CD4-positive, alpha-beta T cell (primary cell): ENCODE measurements around the gene ABCA6. TPM values are rescaled to one million over a fixed set of nuclear protein-coding genes. Genes with fewer than 3 reads are reported as not detected.

Experiments
- ATAC-seq: fragments of 200-7000 bp; cut with Tn5 transposase; one replicate; pipeline ENCODE4 v1.10.0; 2022; ENCODE audit warnings: mild to moderate bottlenecking; ENCODE audit not compliant: poor library complexity
- CTCF ChIA-PET: fragments of 350-600 bp; sonication (Branson Sonifier 250); formaldehyde crosslinking; loops from one replicate; lab custom pipeline; 2021; ENCODE audit warnings: antibody characterized with exemption, inconsistent platforms; lab: Charles Lee
- POLR2A ChIA-PET: fragments of 350-600 bp; sonication (Branson Sonifier 250); formaldehyde crosslinking; loops from one replicate; lab custom pipeline; 2021; ENCODE audit warnings: antibody characterized with exemption, inconsistent platforms; lab: Charles Lee
- DNase-seq, 14 experiments: peaks; one replicate each; pipeline ENCODE4 v3.0.0-alpha.2; 2013 to 2020; ENCODE audit warnings: mixed read lengths in 2 of 14
- H3K27ac ChIP-seq, 2 donors: one replicate each; pipeline versions ENCODE4 v1.5.1 to v1.7.0; 2013; ENCODE audit warnings: low read length in 2 of 2, low read depth in 1 of 2, mild to moderate bottlenecking in 1 of 2
- H3K27me3 ChIP-seq, 2 experiments: 1 replicate in 1 of 2; 2 replicates in 1 of 2; pipeline versions ENCODE4 v1.6.1 to v1.7.0; 2013; ENCODE audit warnings: low read length in 2 of 2, control low read depth in 1 of 2, mild to moderate bottlenecking in 1 of 2, moderate library complexity in 1 of 2; ENCODE audit not compliant: insufficient read depth in 2 of 2, control insufficient read depth in 1 of 2
- H3K36me3 ChIP-seq: one replicate; pipeline ENCODE4 v1.6.1; 2013; ENCODE audit warnings: low read length, control low read depth; ENCODE audit not compliant: insufficient read depth
- H3K4me1 ChIP-seq: one replicate; pipeline ENCODE4 v1.6.1; 2013; ENCODE audit warnings: low read length, control low read depth; ENCODE audit not compliant: insufficient read depth
- H3K4me3 ChIP-seq: one replicate; pipeline ENCODE4 v1.5.1; 2013; ENCODE audit warnings: mild to moderate bottlenecking, low read length, moderate library complexity
- H3K9me3 ChIP-seq, 2 experiments: 1 replicate in 1 of 2; 2 replicates in 1 of 2; pipeline versions ENCODE4 v1.6.1 to v1.7.0; 2013; ENCODE audit warnings: low read length in 2 of 2, mild to moderate bottlenecking in 2 of 2, control low read depth in 1 of 2, moderate library complexity in 1 of 2; ENCODE audit not compliant: control insufficient read depth in 1 of 2, insufficient read depth in 1 of 2
- H3K27ac Mint-ChIP-seq: one replicate; pipeline ENCODE4 v1.8.0; 2020; ENCODE audit warnings: mixed read lengths
- H3K27me3 Mint-ChIP-seq: one replicate; pipeline ENCODE4 v1.8.0; 2021; ENCODE audit warnings: mixed read lengths
- H3K36me3 Mint-ChIP-seq: one replicate; pipeline ENCODE4 v1.8.0; 2021; ENCODE audit warnings: low read depth, mixed read lengths
- H3K4me1 Mint-ChIP-seq: one replicate; pipeline ENCODE4 v1.8.0; 2021; ENCODE audit warnings: low read depth, mixed read lengths
- H3K4me3 Mint-ChIP-seq: one replicate; pipeline ENCODE4 v1.8.0; 2020; ENCODE audit warnings: mild to moderate bottlenecking, mixed read lengths
- H3K9me3 Mint-ChIP-seq: one replicate; pipeline ENCODE4 v1.8.0; 2020; ENCODE audit warnings: mixed read lengths
- CTCF ChIP-seq: fragments of 200-600 bp; IDR thresholded peaks from one replicate; pipeline ENCODE4 v1.8.0; 2022; ENCODE audit warnings: antibody characterized with exemption, mild to moderate bottlenecking
- intact Hi-C, 2 experiments: fragments of 100-400 bp; cut with DNase I in 1 of 2; cut with micrococcal nuclease in 1 of 2; formaldehyde crosslinking; loops; one replicate each; pipeline versions ENCODE4 v1.15.1 to v1.9.0; 2023 to 2025; cut with DNase I, micrococcal nuclease
- total RNA-seq, 174 experiments: library from RNA in 2 of 174; stranded (reverse) in 2 of 174; gene quantifications; one replicate each; pipeline ENCODE4 v1.2.3 and lab custom pipeline; 2021 to 2026

The ABCA6 gene
- total RNA-seq, 2 experiments from 2014 or later: 0.22 to 0.25 TPM

DNA sequence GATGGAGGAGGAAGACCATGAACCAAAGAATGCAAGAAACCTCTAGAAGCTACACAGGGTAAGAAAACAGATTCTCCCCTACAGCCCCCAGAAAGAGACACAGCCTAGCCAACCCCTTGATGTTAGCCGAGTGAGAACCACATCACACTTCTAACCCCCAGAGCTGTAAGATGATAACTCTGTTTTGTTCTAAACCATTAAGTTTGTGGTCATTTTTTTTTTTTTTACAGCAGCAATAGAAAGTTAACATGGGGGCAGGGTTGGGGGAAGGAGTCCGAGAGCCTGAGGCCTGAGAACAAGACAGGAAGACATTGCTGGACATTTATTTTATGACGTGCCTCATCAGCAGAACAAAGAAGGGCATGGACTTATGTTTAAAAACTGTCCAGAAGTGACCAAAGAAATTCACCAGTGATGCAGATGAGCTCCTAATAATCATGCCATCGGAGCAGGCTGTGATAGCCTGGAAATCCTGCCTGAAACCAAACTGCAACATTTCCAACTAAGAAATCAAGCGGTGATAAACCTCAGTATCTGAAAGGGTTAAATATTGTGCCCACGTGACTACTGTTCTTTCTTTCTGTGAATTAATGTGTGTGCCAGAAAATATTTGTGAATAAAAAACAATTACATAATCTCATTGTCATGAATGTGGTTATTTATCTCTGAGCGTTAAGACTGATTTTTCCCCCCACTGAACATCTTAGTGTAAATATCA is 82.1 kb downstream of the ABCA6 start:
- Mint-ChIP-seq H3K27me3 (no peaks in the 10 kb centered on the region), H3K27ac (no peak overlapping the region), H3K9me3 (peaks cover 12% of the 10 kb centered on the region), H3K4me3 (no peak overlapping the region), H3K4me1 (no peaks in the 10 kb centered on the region), H3K36me3 (no peaks in the 10 kb centered on the region)
- no peaks in the 10 kb centered on the region for H3K4me1 ChIP-seq
- intact Hi-C loops: no loop called here
- H3K36me3 ChIP-seq: no peaks in the 10 kb centered on the region
- ChIA-PET POLR2A (no interaction called here), CTCF (no interaction called here)
- no peak overlapping the region for H3K27ac ChIP-seq
- no peaks in the 10 kb centered on the region for H3K27me3 ChIP-seq
- H3K4me3 ChIP-seq: no peak overlapping the region
- no peak for ATAC-seq
- H3K9me3 ChIP-seq: no peaks in the 10 kb centered on the region
- TF ChIP-seq CTCF: no peak
- no peak for DNase-seq

- Histone ChIP-seq H3K27me3 (no peaks in the 10 kb centered on the region), H3K27ac (no peak overlapping the region), H3K9me3 (peaks cover 0 to 3% of the 10 kb centered on the region in 2 experiments), H3K4me1 (no peaks in the 10 kb centered on the region), H3K4me3 (no peak overlapping the region), H3K36me3 (no peaks in the 10 kb centered on the region)
- Mint-ChIP-seq H3K27me3 (no peaks in the 10 kb centered on the region), H3K27ac (no peak overlapping the region), H3K36me3 (no peaks in the 10 kb centered on the region), H3K9me3 (peaks cover 17% of the 10 kb centered on the region), H3K4me3 (no peak overlapping the region), H3K4me1 (no peaks in the 10 kb centered on the region)
- ChIA-PET POLR2A (no interaction called here), CTCF (no interaction called here)
- intact Hi-C loops: no loop called here
- ATAC-seq (no peak), DNase-seq (no peak)
- TF ChIP-seq CTCF: no peak
Observed at GRCh38 chr17:69058165-69058564, 83.5 kb downstream of the ABCA6 start.

- no peaks in the 10 kb centered on the region for H3K36me3 Mint-ChIP-seq
- intact Hi-C loops: no loop called here
- TF ChIP-seq CTCF: no peak
- no peak overlapping the region for H3K27ac Mint-ChIP-seq
- H3K9me3 Mint-ChIP-seq: peaks cover 18% of the 10 kb centered on the region
- H3K4me3 Mint-ChIP-seq: no peak overlapping the region
- ATAC-seq (no peak), DNase-seq (no peak)
- no peaks in the 10 kb centered on the region for H3K27me3 Mint-ChIP-seq
- no peak overlapping the region for H3K4me3 ChIP-seq
- H3K36me3 ChIP-seq: no peaks in the 10 kb centered on the region
- CTCF ChIA-PET: no interaction called here
- peaks cover 3% of the 10 kb centered on the region in 2 experiments for H3K9me3 ChIP-seq
- no peaks in the 10 kb centered on the region for H3K4me1 ChIP-seq
- no peaks in the 10 kb centered on the region for H3K4me1 Mint-ChIP-seq
- H3K27ac ChIP-seq: no peak overlapping the region
- no peaks in the 10 kb centered on the region for H3K27me3 ChIP-seq
- POLR2A ChIA-PET: no interaction called here
Observed at GRCh38 chr17:69057280-69057679, 84.4 kb downstream of the ABCA6 start.
